ENCODE results near the gene DNAH7. TPM values are rescaled to one million over a fixed set of nuclear protein-coding genes. Genes with fewer than 3 reads are reported as not detected.
A peak's percentile ranks its signal among the peaks of the same experiment; 100 is the strongest.

Gene DNAH7
- total RNA-seq, 1 experiment from 2014 or later, result 0.98 TPM

DNA sequence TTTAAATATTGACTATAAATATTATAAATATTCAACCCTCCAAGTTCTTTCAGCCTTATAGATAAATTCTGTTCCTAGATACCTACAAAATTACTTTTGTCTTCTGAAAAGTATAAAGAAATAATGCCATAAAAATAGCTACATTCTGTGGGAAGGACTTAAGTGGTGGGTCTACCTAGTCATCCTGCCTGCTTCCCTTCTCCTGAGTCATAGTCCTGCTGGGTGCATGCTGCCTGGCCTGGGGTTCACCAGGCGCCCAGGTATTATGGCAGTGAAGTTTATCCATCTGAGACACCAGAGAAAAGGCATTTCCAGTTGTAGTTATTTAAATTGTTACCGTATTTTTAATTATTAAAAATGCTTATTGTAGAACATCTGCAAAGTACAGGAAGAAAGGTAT, 244.2 kb downstream of the DNAH7 start:
- no peak for DNase-seq (ENCODE audit: unreplicated experiment)
- ChIA-PET POLR2A (no interaction called here), CTCF (no interaction called here)
- Mint-ChIP-seq H3K4me1 (ENCODE audit: insufficient read depth, unreplicated experiment) (peaks cover 15% of the 10 kb centered on the region), H3K4me3 (ENCODE audit: unreplicated experiment) (no peak overlapping the region), H3K27ac (ENCODE audit: low read depth, unreplicated experiment) (no peak overlapping the region), H3K36me3 (ENCODE audit: insufficient read depth, unreplicated experiment) (no peaks in the 10 kb centered on the region), H3K27me3 (ENCODE audit: insufficient read depth, unreplicated experiment) (no peaks in the 10 kb centered on the region), H3K9me3 (ENCODE audit: unreplicated experiment) (no peaks in the 10 kb centered on the region)
- intact Hi-C loops (cut with micrococcal nuclease), result no loop called here
- TF ChIP-seq, protein P1, sequence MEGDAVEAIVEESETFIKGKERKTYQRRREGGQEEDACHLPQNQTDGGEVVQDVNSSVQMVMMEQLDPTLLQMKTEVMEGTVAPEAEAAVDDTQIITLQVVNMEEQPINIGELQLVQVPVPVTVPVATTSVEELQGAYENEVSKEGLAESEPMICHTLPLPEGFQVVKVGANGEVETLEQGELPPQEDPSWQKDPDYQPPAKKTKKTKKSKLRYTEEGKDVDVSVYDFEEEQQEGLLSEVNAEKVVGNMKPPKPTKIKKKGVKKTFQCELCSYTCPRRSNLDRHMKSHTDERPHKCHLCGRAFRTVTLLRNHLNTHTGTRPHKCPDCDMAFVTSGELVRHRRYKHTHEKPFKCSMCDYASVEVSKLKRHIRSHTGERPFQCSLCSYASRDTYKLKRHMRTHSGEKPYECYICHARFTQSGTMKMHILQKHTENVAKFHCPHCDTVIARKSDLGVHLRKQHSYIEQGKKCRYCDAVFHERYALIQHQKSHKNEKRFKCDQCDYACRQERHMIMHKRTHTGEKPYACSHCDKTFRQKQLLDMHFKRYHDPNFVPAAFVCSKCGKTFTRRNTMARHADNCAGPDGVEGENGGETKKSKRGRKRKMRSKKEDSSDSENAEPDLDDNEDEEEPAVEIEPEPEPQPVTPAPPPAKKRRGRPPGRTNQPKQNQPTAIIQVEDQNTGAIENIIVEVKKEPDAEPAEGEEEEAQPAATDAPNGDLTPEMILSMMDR (IDR thresholded peaks at IDR 0.05; ENCODE audit: unreplicated experiment), result no peak
- no TSS peak for BruUV-seq (replicated peaks)

DNA sequence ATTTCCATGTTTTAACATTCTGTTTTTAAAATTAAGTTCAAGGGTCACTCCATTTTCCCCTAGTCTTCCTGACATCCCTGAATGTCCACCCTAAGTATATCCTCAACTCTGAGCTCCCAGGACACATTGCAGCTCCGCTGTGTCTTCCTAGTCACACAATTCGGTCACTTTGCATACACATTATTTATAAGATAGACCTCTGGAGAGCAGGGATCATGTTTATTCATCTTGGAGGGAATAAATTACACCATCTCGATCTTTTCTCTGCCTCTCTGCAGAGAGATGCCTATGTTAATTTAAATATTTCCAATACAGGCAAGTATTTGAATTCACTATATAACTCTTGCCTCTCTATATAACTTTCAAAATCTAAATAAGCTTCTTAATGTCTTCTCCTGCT, 245.4 kb downstream of the DNAH7 start:
- H3K36me3 Mint-ChIP-seq (ENCODE audit: insufficient read depth, unreplicated experiment), result no peaks in the 10 kb centered on the region
- peaks cover 20% of the 10 kb centered on the region for H3K4me1 Mint-ChIP-seq (ENCODE audit: insufficient read depth, unreplicated experiment)
- no TSS peak for BruUV-seq (replicated peaks)
- ChIA-PET CTCF (no interaction called here), POLR2A (interaction anchor here (0.7 kb wide), 1 partner anchor 254 kb away, joined by 3 read pairs; no protein-coding TSS in a partner anchor)
- TF ChIP-seq, protein P1 (IDR thresholded peaks at IDR 0.05; ENCODE audit: unreplicated experiment), result no peak
- DNase-seq (ENCODE audit: unreplicated experiment), result no peak
- intact Hi-C loops (cut with micrococcal nuclease), result no loop called here
- H3K4me3 Mint-ChIP-seq (ENCODE audit: unreplicated experiment), result no peak overlapping the region
- no peaks in the 10 kb centered on the region for H3K9me3 Mint-ChIP-seq (ENCODE audit: unreplicated experiment)
- no peaks in the 10 kb centered on the region for H3K27me3 Mint-ChIP-seq (ENCODE audit: insufficient read depth, unreplicated experiment)
- H3K27ac Mint-ChIP-seq (ENCODE audit: low read depth, unreplicated experiment), result no peak overlapping the region

DNA sequence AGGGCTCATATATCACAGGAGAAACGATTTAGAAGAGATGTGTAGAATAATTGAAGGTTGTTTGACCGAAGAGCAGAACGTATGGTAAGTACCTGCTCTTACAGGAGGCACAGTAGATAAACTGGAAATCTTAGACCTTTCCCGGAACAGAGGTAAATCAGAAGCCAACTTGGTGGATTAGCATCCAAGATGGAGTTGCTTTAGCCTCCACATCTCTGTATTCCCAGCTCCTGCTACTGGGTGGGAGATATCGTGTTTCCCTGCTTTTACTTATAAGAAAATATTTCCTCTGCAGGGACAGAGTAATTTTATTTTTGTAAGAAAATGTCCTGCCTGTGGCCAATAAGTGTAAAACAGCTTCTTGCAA, 247.1 kb downstream of the DNAH7 start:
- Mint-ChIP-seq H3K4me3 (ENCODE audit: unreplicated experiment) (no peak overlapping the region), H3K4me1 (ENCODE audit: insufficient read depth, unreplicated experiment) (peaks cover 20% of the 10 kb centered on the region), H3K36me3 (ENCODE audit: insufficient read depth, unreplicated experiment) (no peaks in the 10 kb centered on the region), H3K27me3 (ENCODE audit: insufficient read depth, unreplicated experiment) (no peaks in the 10 kb centered on the region), H3K27ac (ENCODE audit: low read depth, unreplicated experiment) (peak overlapping the region; percentile 32), H3K9me3 (ENCODE audit: unreplicated experiment) (no peaks in the 10 kb centered on the region)
- intact Hi-C loops (cut with micrococcal nuclease), result no loop called here
- DNase-seq (ENCODE audit: unreplicated experiment), result no peak
- no TSS peak for BruUV-seq (replicated peaks)
- CTCF ChIA-PET, result interaction anchor here (0.6 kb wide), 1 partner anchor 18 kb away, joined by 3 read pairs; no protein-coding TSS in a partner anchor
- TF ChIP-seq, protein P1 (IDR thresholded peaks at IDR 0.05; ENCODE audit: unreplicated experiment), result no peak
- POLR2A ChIA-PET, result no interaction called here

DNA sequence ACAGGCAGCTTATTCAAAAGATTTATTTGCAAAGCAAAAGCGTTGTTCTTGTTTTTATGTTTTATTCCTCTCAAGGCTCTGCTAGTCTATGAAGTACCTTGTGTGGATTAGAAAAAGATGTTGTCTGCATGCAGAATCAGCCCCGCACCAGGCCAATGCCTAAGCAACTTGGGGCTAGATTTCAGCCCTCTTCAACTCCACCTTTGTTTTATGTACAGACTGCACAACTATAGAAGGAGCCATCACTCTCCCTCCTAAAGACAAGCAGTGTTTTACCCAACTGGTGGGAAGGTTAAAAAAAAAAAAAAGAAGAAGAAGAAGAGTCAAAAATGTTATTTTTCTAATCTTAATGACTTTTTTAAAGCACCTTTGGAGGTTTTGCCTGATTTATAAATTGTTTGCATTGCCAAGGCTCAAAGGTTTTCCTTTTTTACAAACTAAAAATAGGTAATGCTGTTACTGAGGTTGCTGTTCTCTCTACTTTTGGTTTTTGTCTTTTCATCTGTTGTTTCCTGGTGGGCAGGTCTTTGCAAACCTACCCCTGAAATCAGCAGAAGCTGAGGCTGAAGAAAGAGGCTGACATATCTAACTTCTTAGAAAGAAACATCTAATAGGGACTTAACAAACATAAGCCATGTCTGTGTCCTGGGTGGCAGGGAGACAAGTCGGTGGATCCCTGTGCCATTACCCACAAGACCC, 247.6 kb downstream of the DNAH7 start:
- Mint-ChIP-seq H3K36me3 (ENCODE audit: insufficient read depth, unreplicated experiment) (no peaks in the 10 kb centered on the region), H3K4me1 (ENCODE audit: insufficient read depth, unreplicated experiment) (peaks cover 20% of the 10 kb centered on the region), H3K4me3 (ENCODE audit: unreplicated experiment) (no peak overlapping the region), H3K27me3 (ENCODE audit: insufficient read depth, unreplicated experiment) (no peaks in the 10 kb centered on the region), H3K27ac (ENCODE audit: low read depth, unreplicated experiment) (peak overlapping the region; percentile 32), H3K9me3 (ENCODE audit: unreplicated experiment) (no peaks in the 10 kb centered on the region)
- BruUV-seq (replicated peaks), result no TSS peak
- no peak for DNase-seq (ENCODE audit: unreplicated experiment)
- intact Hi-C loops (cut with micrococcal nuclease), result no loop called here
- POLR2A ChIA-PET, result no interaction called here
- CTCF ChIA-PET, result interaction anchor here (0.6 kb wide), 1 partner anchor 502 kb away, joined by 4 read pairs; no protein-coding TSS in a partner anchor
- TF ChIP-seq, protein P1 (IDR thresholded peaks at IDR 0.05; ENCODE audit: unreplicated experiment), result no peak

Measured in MCF 10A (cell line).